H1 (cell line): ENCODE measurements around the gene PTBP1. TPM values are rescaled to one million over a fixed set of nuclear protein-coding genes. Genes with fewer than 3 reads are reported as not detected.

Experiments
- CTCF ChIA-PET: fragments of 300-600 bp; sonication (Branson Sonifier 250); formaldehyde crosslinking; loops from one replicate; lab custom pipeline; 2021; ENCODE audit not compliant: partially characterized antibody; lab: Charles Lee
- POLR2A ChIA-PET: fragments of 300-600 bp; sonication (Branson Sonifier 250); formaldehyde crosslinking; loops from one replicate; lab custom pipeline; 2021; ENCODE audit warnings: inconsistent platforms; ENCODE audit not compliant: partially characterized antibody; lab: Charles Lee
- DNase-seq, 2 experiments: peaks; one replicate each; pipeline versions ENCODE4 v3.0.0 to v3.0.0-alpha.2; 2010 to 2022; ENCODE audit warnings: low spot score in 2 of 2, low read depth in 1 of 2, mixed read lengths in 1 of 2
- FAIRE-seq: peaks from 2 replicates; lab custom pipeline; 2011; peaks lifted over from hg19 to GRCh38; lab: Jason Lieb, UNC
- H2AFZ ChIP-seq: 2 replicates; pipeline ENCODE4 v1.8.1; 2012; ENCODE audit warnings: low read length, inconsistent platforms
- H2AK5ac ChIP-seq: 2 replicates; pipeline ENCODE4 v1.6.1; 2013; ENCODE audit warnings: low read depth, low read length
- H2BK120ac ChIP-seq: replicated peaks from 2 replicates; pipeline ENCODE3; 2013; ENCODE audit warnings: low read depth, low read length, inconsistent platforms
- H2BK12ac ChIP-seq: 2 replicates; pipeline ENCODE4 v1.6.1; 2013; ENCODE audit warnings: low read depth, low read length
- H2BK15ac ChIP-seq: 2 replicates; pipeline ENCODE4 v1.6.1; 2013; ENCODE audit warnings: low read length
- H2BK20ac ChIP-seq: 2 replicates; pipeline ENCODE4 v1.6.1; 2013; ENCODE audit warnings: low read length
- H2BK5ac ChIP-seq: 2 replicates; pipeline ENCODE4 v1.6.1; 2013; ENCODE audit warnings: low read depth, low read length
- H3K14ac ChIP-seq: 2 replicates; pipeline ENCODE4 v1.6.1; 2013; ENCODE audit warnings: inconsistent platforms; ENCODE audit not compliant: insufficient read length
- H3K18ac ChIP-seq: 2 replicates; pipeline ENCODE4 v1.6.1; 2013; ENCODE audit warnings: low read length; ENCODE audit errors: extremely low read depth
- H3K23ac ChIP-seq: 2 replicates; pipeline ENCODE4 v1.6.1; 2013; ENCODE audit warnings: inconsistent platforms; ENCODE audit not compliant: insufficient read length
- H3K23me2 ChIP-seq: 2 replicates; pipeline ENCODE4 v1.6.1; 2013; ENCODE audit warnings: low read depth, low read length
- H3K27ac ChIP-seq: 2 replicates; pipeline ENCODE4 v1.6.1; 2011; ENCODE audit warnings: low read depth, low read length, inconsistent platforms
- H3K27me3 ChIP-seq, 4 experiments: replicated peaks in 1 of 4; 1 replicate in 1 of 4; 2 replicates in 3 of 4; pipeline versions ENCODE4 v1.6.1 to v1.8.1; 2011 to 2013; ENCODE audit warnings: low read length in 3 of 4, mild to moderate bottlenecking in 3 of 4, inconsistent platforms in 2 of 4, mixed read lengths in 2 of 4, moderate library complexity in 1 of 4; ENCODE audit not compliant: control insufficient read depth in 3 of 4, insufficient read depth in 3 of 4; ENCODE audit errors: extremely low read depth in 1 of 4
- H3K36me3 ChIP-seq, 4 experiments: 2 replicates each; pipeline versions ENCODE4 v1.6.1 to v1.8.1; 2011 to 2013; ENCODE audit warnings: mild to moderate bottlenecking in 4 of 4, low read length in 3 of 4, moderate library complexity in 2 of 4, control low read depth in 1 of 4, inconsistent platforms in 1 of 4; ENCODE audit not compliant: insufficient read depth in 4 of 4, control insufficient read depth in 2 of 4
- H3K4ac ChIP-seq: replicated peaks from 2 replicates; pipeline ENCODE3; 2013; ENCODE audit warnings: low read length, low read depth, mixed read lengths, inconsistent platforms; ENCODE audit not compliant: insufficient read length
- H3K4me1 ChIP-seq, 4 experiments: replicated peaks in 1 of 4; 1 replicate in 1 of 4; 2 replicates in 3 of 4; pipeline versions ENCODE4 v1.6.1 to v1.8.1; 2011 to 2013; ENCODE audit warnings: low read length in 3 of 4, inconsistent platforms in 2 of 4, mixed read lengths in 1 of 4; ENCODE audit not compliant: insufficient read depth in 4 of 4, control insufficient read depth in 3 of 4
- H3K4me2 ChIP-seq, 2 experiments: 2 replicates each; pipeline versions ENCODE4 v1.6.1 to v1.8.1; 2011 to 2013; ENCODE audit warnings: low read depth in 2 of 2, low read length in 2 of 2, control low read depth in 1 of 2, inconsistent platforms in 1 of 2, mild to moderate bottlenecking in 1 of 2; ENCODE audit not compliant: insufficient read depth in 1 of 2
- H3K4me3 ChIP-seq, 4 experiments: fragments of 200-600, 300-600 bp in 1 of 4; sonication (generic), shearing (Covaris generic), sonication (Bioruptor Twin) in 1 of 4; 2 replicates each; pipeline versions ENCODE4 v1.5.1 to v1.8.1; 2011 to 2016; ENCODE audit warnings: low read length in 4 of 4, low read depth in 3 of 4, control low read depth in 2 of 4, inconsistent platforms in 2 of 4, mild to moderate bottlenecking in 2 of 4, mixed read lengths in 1 of 4, moderate library complexity in 1 of 4; ENCODE audit not compliant: insufficient read depth in 2 of 4; ENCODE audit errors: extremely low read depth in 1 of 4
- H3K56ac ChIP-seq: replicated peaks from 2 replicates; pipeline ENCODE3; 2013; ENCODE audit warnings: low read depth, mild to moderate bottlenecking, mixed read lengths, low read length, inconsistent platforms; ENCODE audit not compliant: insufficient read length
- H3K79me1 ChIP-seq: 2 replicates; pipeline ENCODE4 v1.6.1; 2013; ENCODE audit warnings: low read depth, low read length, control low read depth
- H3K79me2 ChIP-seq, 2 experiments: 2 replicates each; pipeline versions ENCODE4 v1.6.1 to v1.8.1; 2012 to 2013; ENCODE audit warnings: low read length in 2 of 2, mild to moderate bottlenecking in 2 of 2, inconsistent platforms in 1 of 2; ENCODE audit not compliant: insufficient read depth in 2 of 2, control insufficient read depth in 1 of 2
- H3K9ac ChIP-seq, 4 experiments: replicated peaks in 1 of 4; 1 replicate in 1 of 4; 2 replicates in 3 of 4; pipeline versions ENCODE4 v1.6.1 to v1.8.1; 2011 to 2013; ENCODE audit warnings: low read depth in 3 of 4, low read length in 3 of 4, control low read depth in 2 of 4, mild to moderate bottlenecking in 2 of 4, moderate library complexity in 2 of 4, inconsistent platforms in 1 of 4; ENCODE audit errors: extremely low read depth in 1 of 4
- H3K9me3 ChIP-seq, 2 experiments: 2 replicates each; pipeline versions ENCODE4 v1.6.1 to v1.8.1; 2012 to 2013; ENCODE audit warnings: mild to moderate bottlenecking in 2 of 2, moderate library complexity in 2 of 2, control low read depth in 1 of 2, inconsistent platforms in 1 of 2, low read depth in 1 of 2, low read length in 1 of 2, mixed read lengths in 1 of 2; ENCODE audit not compliant: insufficient read depth in 2 of 2
- H4K20me1 ChIP-seq, 2 experiments: replicated peaks in 1 of 2; 2 replicates each; pipeline versions ENCODE3 to v1.8.1; 2011 to 2013; ENCODE audit warnings: inconsistent platforms in 2 of 2, low read length in 2 of 2, mild to moderate bottlenecking in 1 of 2; ENCODE audit not compliant: insufficient read depth in 2 of 2, control insufficient read depth in 1 of 2
- H4K5ac ChIP-seq: 2 replicates; pipeline ENCODE4 v1.6.1; 2013; ENCODE audit warnings: low read length, low read depth, mixed read lengths, inconsistent platforms; ENCODE audit not compliant: insufficient read length
- H4K8ac ChIP-seq: 2 replicates; pipeline ENCODE4 v1.8.0; 2013; ENCODE audit warnings: mild to moderate bottlenecking, moderate library complexity, low read length, inconsistent platforms; ENCODE audit not compliant: insufficient read depth; ENCODE audit errors: extremely low read depth
- H4K91ac ChIP-seq: replicated peaks from 2 replicates; pipeline ENCODE3; 2013; ENCODE audit warnings: low read length, mixed read lengths, inconsistent platforms; ENCODE audit not compliant: insufficient read length
- GABPA ChIP-seq: IDR thresholded peaks from 2 replicates; pipeline ENCODE4 v1.6.1; 2011; ENCODE audit warnings: mild to moderate bottlenecking, low read length, moderate library complexity, borderline replicate concordance; ENCODE audit not compliant: insufficient read depth
- HDAC6 ChIP-seq: IDR thresholded peaks from one replicate; pipeline ENCODE4 v1.7.1; 2012; ENCODE audit warnings: low read depth, mild to moderate bottlenecking, inconsistent platforms, low read length, moderate library complexity
- JUND ChIP-seq: IDR thresholded peaks from 2 replicates; pipeline ENCODE4 v1.6.1; 2011; ENCODE audit warnings: mild to moderate bottlenecking, improper control_type of control experiment, low read length
- KDM5A ChIP-seq: fragments of 200-600 bp; IDR thresholded peaks from 2 replicates; pipeline ENCODE4 v1.7.1; 2012; ENCODE audit warnings: mild to moderate bottlenecking, low read length, inconsistent platforms, mixed read lengths
- NRF1 ChIP-seq: IDR thresholded peaks from 2 replicates; pipeline ENCODE4 v1.6.1; 2011; ENCODE audit warnings: mild to moderate bottlenecking, low read depth, low read length, improper control_type of control experiment
- RFX5 ChIP-seq: IDR thresholded peaks from 2 replicates; pipeline ENCODE4 v1.6.1; 2011; ENCODE audit warnings: low read depth, low read length, improper control_type of control experiment, borderline replicate concordance
- RXRA ChIP-seq: IDR thresholded peaks from 2 replicates; pipeline ENCODE4 v1.6.1; 2011; ENCODE audit warnings: low read depth, mild to moderate bottlenecking, low read length, moderate library complexity; ENCODE audit not compliant: insufficient read depth
- WGBS, 2 experiments: shearing (Covaris generic) in 1 of 2; methylation state at CpG; one replicate each; pipeline versions ENCODE4 v1.1.6 to v1.1.7; 2013 to 2015; ENCODE audit warnings: low lambda C conversion rate in 2 of 2, mixed read lengths in 2 of 2, inconsistent platforms in 1 of 2, low coverage in 1 of 2, missing lambda C conversion rate in 1 of 2; ENCODE audit not compliant: insufficient replicate concordance in 2 of 2, insufficient coverage in 1 of 2, insufficient read length in 1 of 2; ENCODE audit errors: extremely low coverage in 1 of 2, missing lambda C conversion rate in 1 of 2; 5-methylcytosine and 5-hydroxymethylcytosine counted together
- polyA plus RNA-seq, 7 experiments: library from polyadenylated mRNA; depleted of rRNA in 3 of 7; stranded (reverse) in 5 of 7; unstranded in 2 of 7; fragments of >200 nt in 5 of 7; fragments of 200-250 nt in 2 of 7; gene quantifications; 1 replicate in 5 of 7; 2 replicates in 1 of 7; 4 replicates in 1 of 7; pipeline versions ENCODE4 v1.2.1 to v1.2.3, GENCODE V29; 2011 to 2013; ENCODE audit warnings: missing spikeins in 2 of 7, mixed read lengths in 2 of 7
- total RNA-seq: library from RNA; stranded (reverse); fragmentation: NEBNext Ultra II Directional; extraction: Animal tissue kit (Norgen Biotek cat#: 25700); gene quantifications from 2 replicates; pipeline ENCODE4 v1.2.1, GENCODE V29; 2021
- TF ChIP-seq, protein P1 (sequence below): IDR thresholded peaks from 2 replicates; pipeline ENCODE4 v1.6.1; 2012; ENCODE audit warnings: inconsistent platforms
- TF ChIP-seq, protein P2 (sequence below): IDR thresholded peaks from 2 replicates; pipeline ENCODE4 v1.6.1; 2011; ENCODE audit warnings: low read depth, mild to moderate bottlenecking, low read length; ENCODE audit not compliant: insufficient read depth
- TF ChIP-seq, protein P3 (sequence below), 3 experiments: IDR thresholded peaks; 1 replicate in 2 of 3; 2 replicates in 1 of 3; pipeline versions ENCODE4 v1.5.1 to v1.6.1; 2011; ENCODE audit warnings: low read length in 3 of 3, mild to moderate bottlenecking in 3 of 3, inconsistent platforms in 2 of 3, low read depth in 1 of 3, moderate library complexity in 1 of 3; ENCODE audit not compliant: insufficient read depth in 1 of 3; ENCODE audit errors: control extremely low read depth in 1 of 3

PTBP1 gene
- total and polyA plus RNA-seq, 2 of the 8 experiments (the other 6 are each of a cell fraction or from before 2014, with no cell fraction given) = 528 to 888 TPM

DNA sequence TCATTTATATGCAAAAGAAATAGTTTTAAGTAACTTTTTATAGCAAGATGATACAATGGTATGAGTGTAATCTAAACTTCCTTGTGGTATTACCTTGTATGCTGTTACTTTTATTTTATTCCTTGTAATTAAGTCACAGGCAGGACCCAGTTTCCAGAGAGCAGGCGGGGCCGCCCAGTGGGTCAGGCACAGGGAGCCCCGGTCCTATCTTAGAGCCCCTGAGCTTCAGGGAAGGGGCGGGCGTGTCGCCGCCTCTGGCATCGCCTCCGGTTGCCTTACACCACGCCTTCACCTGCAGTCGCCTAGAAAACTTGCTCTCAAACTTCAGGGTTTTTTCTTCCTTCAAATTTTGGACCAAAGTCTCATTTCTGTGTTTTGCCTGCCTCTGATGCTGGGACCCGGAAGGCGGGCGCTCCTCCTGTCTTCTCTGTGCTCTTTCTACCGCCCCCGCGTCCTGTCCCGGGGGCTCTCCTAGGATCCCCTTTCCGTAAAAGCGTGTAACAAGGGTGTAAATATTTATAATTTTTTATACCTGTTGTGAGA, 14.3 kb downstream of the PTBP1 start:
- Histone ChIP-seq H3K9me3 (no peaks in the 10 kb centered on the region), H2AK5ac (no peak overlapping the region), H4K8ac (no peak overlapping the region), H2AFZ (no peak overlapping the region), H3K4me2 (no peak overlapping the region), H3K4ac (no peak overlapping the region), H3K79me2 (peaks cover 0 to 17% of the 10 kb centered on the region in 2 experiments; a peak in 3 of 4 replicates), H2BK20ac (no peak overlapping the region), H3K23ac (no peak overlapping the region), H3K18ac (no peak overlapping the region), H3K4me3 (no peak overlapping the region), H4K20me1 (peaks cover 14 to 39% of the 10 kb centered on the region in 2 experiments), H2BK120ac (no peak overlapping the region), H3K36me3 (peaks cover 37 to 86% (median 53%) of the 10 kb centered on the region in 4 experiments), H3K9ac (no peak overlapping the region), H3K23me2 (peaks cover 8% of the 10 kb centered on the region; the same call in 1 of the 2 replicates), H4K91ac (no peak overlapping the region), H3K4me1 (no peaks in the 10 kb centered on the region; a peak in 1 of 7 replicates), H3K56ac (no peak overlapping the region), H3K27ac (no peak overlapping the region), H2BK5ac (no peak overlapping the region), H3K14ac (no peak overlapping the region), H2BK12ac (no peak overlapping the region), H3K79me1 (peaks cover 3% of the 10 kb centered on the region), H4K5ac (no peak overlapping the region), H3K27me3 (no peaks in the 10 kb centered on the region), H2BK15ac (no peak overlapping the region)
- DNase-seq = no peak
- ChIA-PET POLR2A (interaction anchor here (0.6 to 16.9 kb wide), 10 partner anchors 9 to 583 kb away, joined by 3 to 277 read pairs (median 5); partner anchors contain the start of genes AZU1, CNN2, PLPPR3 and PTBP1), CTCF (no interaction called here)
- FAIRE-seq = no peak
- 94% methylated on average over 20 of the region's 20 CpGs; no CpG with 5 or more reads in 1 of the 2 experiments for WGBS, 2 experiments
- TF ChIP-seq NRF1 (no peak), RXRA (no peak), JUND (no peak), HDAC6 (no peak), KDM5A (no peak), RFX5 (no peak), GABPA (no peak)
- TF ChIP-seq, protein P1, sequence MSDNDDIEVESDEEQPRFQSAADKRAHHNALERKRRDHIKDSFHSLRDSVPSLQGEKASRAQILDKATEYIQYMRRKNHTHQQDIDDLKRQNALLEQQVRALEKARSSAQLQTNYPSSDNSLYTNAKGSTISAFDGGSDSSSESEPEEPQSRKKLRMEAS = no peak
- TF ChIP-seq, protein P2, sequence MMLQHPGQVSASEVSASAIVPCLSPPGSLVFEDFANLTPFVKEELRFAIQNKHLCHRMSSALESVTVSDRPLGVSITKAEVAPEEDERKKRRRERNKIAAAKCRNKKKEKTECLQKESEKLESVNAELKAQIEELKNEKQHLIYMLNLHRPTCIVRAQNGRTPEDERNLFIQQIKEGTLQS = no peak
- TF ChIP-seq, protein P3, sequence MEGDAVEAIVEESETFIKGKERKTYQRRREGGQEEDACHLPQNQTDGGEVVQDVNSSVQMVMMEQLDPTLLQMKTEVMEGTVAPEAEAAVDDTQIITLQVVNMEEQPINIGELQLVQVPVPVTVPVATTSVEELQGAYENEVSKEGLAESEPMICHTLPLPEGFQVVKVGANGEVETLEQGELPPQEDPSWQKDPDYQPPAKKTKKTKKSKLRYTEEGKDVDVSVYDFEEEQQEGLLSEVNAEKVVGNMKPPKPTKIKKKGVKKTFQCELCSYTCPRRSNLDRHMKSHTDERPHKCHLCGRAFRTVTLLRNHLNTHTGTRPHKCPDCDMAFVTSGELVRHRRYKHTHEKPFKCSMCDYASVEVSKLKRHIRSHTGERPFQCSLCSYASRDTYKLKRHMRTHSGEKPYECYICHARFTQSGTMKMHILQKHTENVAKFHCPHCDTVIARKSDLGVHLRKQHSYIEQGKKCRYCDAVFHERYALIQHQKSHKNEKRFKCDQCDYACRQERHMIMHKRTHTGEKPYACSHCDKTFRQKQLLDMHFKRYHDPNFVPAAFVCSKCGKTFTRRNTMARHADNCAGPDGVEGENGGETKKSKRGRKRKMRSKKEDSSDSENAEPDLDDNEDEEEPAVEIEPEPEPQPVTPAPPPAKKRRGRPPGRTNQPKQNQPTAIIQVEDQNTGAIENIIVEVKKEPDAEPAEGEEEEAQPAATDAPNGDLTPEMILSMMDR (IDR thresholded peaks at IDR 0.05; ENCODE audit: control extremely low read depth in 1 of 3, insufficient read depth in 1 of 3, low read depth in 1 of 3, low read length in 3 of 3) = no peak
